HG03103 (cell line): ENCODE measurements around the gene PTK7.
A peak's percentile ranks its signal among the peaks of the same experiment; 100 is the strongest.
"Not testable (repeated sequence)": the region's sequence is repeated elsewhere in the genome, so short reads cannot be mapped to it uniquely, and the experiment has no call there.

Experiments
- ATAC-seq: cut with Tn5 transposase; IDR thresholded peaks from one replicate; pipeline ENCODE4 v1.9.1; 2021; ENCODE audit warnings: low read depth; ENCODE audit not compliant: unreplicated experiment

PTK7 gene

GRCh38 chr6:43053545-43054205 lies 22.4 kb upstream of the PTK7 start, which contains the start of gene CUL7:
Gene CUL7, minus strand, starts transcription at chr6:43053851. Its CDS starts 1,063 bp downstream, at chr6:43052788.
- peak; percentile 78 for ATAC-seq

DNA sequence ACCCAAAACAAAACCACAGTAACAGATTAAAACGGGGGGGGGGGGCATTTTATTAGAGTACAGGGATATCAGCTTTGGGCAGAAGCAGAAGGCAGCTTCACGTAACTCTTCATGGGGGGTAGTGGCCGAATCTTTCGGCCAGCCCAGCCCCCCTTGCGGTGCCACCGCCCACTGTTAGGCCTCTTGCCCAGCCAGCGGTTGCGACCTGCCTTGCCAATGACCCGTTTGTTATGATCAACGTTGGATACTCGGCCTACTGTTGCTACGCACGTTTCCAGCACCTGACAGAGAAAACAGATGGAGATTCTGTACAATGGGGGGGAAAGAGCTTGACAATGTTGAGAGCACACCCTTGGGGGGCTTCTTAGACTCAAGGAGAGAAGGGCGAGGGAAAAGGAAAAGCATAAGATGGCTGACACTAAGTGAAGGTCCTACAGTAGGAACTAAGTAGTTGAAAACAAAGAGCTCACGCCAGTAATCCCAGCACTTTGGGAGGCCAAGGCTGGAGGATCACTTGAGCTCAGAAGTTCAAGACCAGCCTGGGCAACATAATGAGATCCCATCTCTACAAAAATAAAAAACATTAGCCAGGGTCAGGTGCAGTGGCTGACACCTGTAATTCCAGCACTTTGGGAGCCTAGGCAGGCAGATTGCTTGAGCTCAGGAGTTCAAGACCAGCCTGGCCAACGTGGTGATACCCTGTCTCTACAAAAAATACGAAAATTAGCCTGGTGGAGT lies 21.7 kb upstream of the PTK7 start:
- no peak for ATAC-seq

GRCh38 chr6:43055966-43056365 lies 20.1 kb upstream of the PTK7 start:
- ATAC-seq: no peak

DNA sequence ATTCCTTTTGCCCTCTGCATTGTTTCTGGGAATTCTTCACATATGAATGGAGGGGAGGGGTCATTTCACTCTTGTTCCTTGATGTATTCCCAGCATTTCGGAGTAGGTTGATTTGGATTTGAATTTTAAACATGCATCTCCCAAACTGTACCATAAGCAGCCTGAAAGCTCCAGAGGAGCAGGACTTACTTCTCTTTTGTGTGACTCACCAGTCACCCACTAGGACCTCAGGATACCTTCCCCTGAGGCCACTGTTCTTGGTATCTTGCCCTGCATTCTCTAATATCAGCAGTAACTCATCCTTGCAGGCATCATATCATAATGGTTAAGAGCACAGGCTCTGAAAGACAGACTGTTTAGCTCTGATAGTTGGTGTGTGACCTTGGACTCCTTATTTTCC lies 17.6 kb upstream of the PTK7 start:
- no peak for ATAC-seq

DNA sequence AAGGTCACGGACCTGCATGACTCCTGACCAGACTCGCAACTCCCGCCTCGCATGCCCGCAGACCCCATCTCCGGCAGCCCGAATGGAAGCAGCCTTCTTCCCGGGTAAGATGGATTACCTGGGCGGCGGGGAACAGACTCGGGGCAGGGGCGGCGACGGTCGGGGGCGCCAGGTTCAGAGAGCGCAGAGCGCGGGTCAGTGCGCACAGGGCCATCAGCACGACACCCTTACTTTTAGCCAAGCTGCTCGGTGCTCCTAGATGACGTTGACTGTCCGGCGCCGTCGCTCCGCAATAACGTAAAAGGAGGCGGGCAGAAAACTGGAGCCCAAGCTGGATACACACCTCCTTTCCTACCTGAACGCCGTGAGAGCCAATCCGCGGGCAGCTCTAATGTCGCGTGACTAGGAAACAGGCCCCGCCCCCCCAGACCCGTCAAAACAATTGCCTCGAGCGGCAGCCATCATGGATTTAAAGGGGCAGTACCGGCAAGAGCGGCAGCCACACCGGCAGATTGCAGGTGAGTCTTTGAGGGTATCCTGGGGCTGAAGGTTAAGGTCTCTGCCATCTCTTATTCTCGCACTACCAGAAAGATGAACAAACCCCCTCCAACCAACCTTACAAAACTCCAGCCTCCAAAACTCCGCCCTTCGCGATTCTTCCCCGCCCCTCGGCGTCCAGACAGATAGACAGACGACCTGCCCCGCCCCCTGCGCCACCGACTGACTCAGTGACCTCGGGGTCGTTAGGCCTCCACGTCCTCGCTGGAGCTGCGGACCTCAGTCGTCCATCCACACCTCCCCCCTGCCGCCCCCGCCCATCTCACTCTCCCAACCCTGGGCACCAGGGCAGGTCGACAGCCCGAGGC lies 16.7 kb upstream of the PTK7 start, which contains the start of the genes KLC4 and MRPL2:
KLC4 (plus strand) TSS at position 464 of the 866 bp plus-strand sequence. CDS start 1,705 bp downstream, outside the sequence.
MRPL2 (minus strand) TSS at position 267 of the 866 bp plus-strand sequence; CDS start at position 214, 53 bp downstream.
- ATAC-seq: peak; percentile 85

DNA sequence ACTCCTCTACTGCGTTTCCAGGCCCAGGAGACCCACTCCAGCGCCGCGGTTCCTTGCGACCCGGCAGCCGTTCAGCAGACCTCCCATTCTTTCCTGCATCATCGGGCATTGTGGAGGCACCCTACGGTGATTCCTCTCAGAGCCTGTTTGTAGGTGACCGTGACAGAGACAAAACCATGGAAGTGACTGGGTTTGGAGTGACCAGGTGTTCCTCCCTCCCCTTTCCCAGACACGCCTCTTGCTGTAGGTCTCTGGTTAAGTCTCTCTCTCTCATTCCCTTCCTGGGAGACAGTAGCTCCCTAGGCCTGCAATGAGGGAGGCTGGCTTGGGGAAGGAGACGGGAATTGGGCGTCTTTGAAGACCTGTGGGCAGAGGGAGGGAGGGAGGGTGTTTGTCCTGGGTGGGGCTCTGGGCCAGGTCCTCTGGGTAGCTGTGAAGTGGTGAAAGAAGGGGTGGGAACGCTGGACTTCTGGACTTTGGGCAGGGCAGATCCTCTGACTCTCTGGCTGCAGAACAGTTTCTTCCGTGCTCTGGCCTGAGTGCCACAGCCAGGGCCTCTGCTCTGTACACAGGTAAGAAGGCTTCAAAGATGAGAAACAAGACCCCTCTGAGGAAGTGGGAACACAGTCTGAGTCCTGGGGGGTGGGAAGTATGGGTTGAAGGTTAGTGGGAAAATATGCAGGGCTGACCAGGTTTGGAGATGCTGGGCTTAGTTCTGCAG lies 15.9 kb upstream of the PTK7 start:
- ATAC-seq: no peak

DNA sequence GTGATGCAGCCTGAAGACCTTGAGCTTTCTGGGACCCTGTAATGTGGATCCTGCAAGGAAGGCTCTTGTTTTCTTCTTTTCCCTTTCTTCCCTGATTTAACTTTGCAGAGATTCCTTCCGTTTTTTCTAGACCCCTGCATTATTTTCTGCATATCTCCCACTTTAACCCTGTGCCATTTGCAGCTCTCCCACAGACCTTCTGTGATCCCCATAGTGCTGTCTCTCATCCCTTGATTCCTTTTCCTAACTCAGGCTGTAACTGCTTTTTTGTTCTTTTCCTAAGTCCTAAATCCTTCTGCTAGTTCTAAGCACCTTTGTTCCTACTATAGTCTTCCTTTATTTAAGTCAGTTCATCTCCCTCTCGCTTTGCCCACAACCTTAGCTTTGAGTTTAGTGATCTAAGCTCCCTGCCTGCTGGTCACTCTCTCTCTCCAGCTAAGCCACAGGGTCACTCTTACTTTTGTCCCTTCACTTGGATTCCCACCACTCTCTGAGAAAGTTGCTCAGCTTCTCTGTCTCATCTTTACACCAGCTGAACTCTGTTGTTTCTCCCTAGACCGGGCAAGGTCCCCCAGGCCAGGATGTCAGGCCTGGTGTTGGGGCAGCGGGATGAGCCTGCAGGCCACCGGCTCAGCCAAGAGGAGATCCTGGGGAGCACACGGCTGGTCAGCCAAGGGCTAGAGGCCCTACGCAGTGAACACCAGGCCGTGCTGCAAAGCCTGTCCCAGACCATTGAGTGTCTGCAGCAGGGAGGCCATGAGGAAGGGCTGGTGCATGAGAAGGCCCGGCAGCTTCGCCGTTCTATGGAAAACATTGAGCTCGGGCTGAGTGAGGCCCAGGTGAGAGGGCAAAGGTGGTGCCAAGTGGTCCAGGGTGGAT lies 15.1 kb upstream of the PTK7 start:
- no peak for ATAC-seq

DNA sequence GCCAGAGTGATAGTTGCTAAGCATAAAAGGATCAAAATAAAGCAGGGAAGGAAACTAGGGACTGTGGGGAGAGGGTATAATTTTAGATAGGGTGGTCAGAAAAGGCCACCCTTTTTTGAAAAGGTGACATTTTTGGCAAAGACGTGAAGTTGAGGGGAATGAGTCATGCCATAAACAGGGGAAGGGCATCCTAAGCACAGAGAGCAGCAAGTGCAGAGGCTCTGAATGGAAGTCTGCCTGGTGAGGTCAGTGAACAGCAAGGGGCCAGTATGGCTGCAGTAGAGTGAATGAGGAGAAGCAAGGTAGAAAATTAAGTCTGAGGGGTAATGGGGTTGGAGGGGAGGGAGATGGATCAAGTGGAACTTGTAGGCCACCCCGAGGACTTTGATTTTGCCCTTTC lies 14.3 kb upstream of the PTK7 start:
- ATAC-seq: no peak

- ATAC-seq: no peak
Measured at GRCh38 chr6:43062818-43063217, 13.3 kb upstream of the PTK7 start.

- no peak for ATAC-seq
Measured at GRCh38 chr6:43070028-43070632, 6.0 kb upstream of the PTK7 start.

GRCh38 chr6:43074847-43075669 lies 1.1 kb upstream of the PTK7 start:
- no peak for ATAC-seq

GRCh38 chr6:43076464-43077332 lies 584 bp downstream of the PTK7 start:
- ATAC-seq: no peak

DNA sequence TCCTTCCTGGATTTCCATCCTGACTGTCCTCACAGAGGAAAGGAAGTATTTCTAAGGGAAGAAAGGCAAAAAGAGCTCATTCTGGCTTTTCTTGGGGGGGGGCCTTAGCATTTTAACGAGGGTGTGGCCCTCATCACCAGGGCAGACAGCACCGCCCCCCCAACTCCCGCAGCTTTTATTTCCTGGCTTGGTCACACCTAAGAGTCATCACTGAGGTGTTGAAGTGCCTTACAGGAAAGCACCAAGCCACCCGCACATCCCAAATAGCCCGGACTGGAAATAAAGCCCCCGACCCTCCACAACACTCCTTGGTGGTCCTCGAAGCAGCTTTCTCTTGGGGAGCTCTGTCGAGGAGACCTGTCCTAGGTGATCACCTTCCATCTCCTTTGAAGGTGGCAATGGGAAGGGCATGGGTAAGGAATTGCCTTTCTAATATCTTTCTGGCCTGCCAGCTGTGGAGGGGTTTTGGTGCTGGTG lies 1.3 kb downstream of the PTK7 start:
- ATAC-seq: no peak

- ATAC-seq: no peak
Measured at GRCh38 chr6:43077981-43078511, 1.9 kb downstream of the PTK7 start.

DNA sequence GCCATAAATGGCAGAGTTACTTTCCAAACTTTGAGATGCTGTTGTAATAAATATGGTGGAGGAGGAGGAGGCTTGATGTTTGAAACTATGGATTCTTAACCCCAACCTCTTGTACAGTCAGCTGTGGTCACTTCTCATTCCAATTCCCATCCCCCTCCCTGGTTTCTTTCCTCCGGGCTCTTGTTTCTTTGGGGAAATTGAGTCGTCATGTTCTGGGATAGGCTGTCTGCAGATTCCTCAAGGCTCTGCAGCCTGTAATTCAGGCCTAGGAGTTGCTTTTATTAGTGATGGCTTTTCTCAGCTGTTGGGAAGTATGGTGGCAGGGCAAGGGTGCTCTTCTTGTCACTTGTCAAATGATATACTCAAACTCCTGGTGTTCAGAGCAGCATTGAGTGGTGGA lies 2.6 kb downstream of the PTK7 start:
- no peak for ATAC-seq

DNA sequence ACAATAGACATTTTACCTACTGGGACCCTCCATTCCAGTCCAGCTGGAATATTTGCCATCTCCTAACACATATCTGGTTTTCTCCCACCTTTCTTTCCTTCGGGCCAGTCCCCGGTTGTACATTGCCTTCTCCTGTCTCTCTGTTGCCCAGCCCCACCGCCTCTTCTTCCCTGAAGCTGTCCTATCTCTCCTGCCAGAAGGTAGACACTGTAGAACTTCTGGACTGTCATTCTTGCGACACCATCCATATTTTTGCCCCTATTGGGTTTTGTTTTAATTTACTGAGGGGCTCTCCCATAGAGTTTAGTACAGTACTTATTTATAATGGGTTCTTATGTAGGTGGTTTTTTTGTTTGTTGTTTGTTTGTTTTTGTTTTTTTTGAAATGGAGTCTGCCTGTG lies 4.9 kb downstream of the PTK7 start:
- no peak for ATAC-seq

GRCh38 chr6:43081922-43082321 lies 5.8 kb downstream of the PTK7 start:
- ATAC-seq: not testable (repeated sequence)
